IMR-90 (cell line): ENCODE measurements around the gene CD46. TPM values are rescaled to one million over a fixed set of nuclear protein-coding genes. Genes with fewer than 3 reads are reported as not detected.

Experiments
- ATAC-seq: fragments of 200-7000 bp; cut with Tn5 transposase; 2 replicates; pipeline ENCODE4 v1.9.1; 2020; ENCODE audit warnings: low read depth, mild to moderate bottlenecking, moderate library complexity
- BruUV-seq: library from RNA; stranded (reverse); fragments of 400-500 nt; replicated peaks from 2 replicates; lab custom pipeline; 2021; lab: Mats Ljungman, UMichigan
- CTCF ChIA-PET: fragments of 300-600 bp; formaldehyde crosslinking; extraction: SDS; loops from one replicate; lab custom pipeline; 2021; ENCODE audit warnings: antibody characterized with exemption; lab: Yijun Ruan, JAX
- POLR2A ChIA-PET: fragments of 300-600 bp; sonication (Branson Sonifier 250); formaldehyde crosslinking; loops from one replicate; lab custom pipeline; 2022; ENCODE audit warnings: antibody characterized with exemption; ENCODE audit not compliant: unreplicated experiment; lab: Charles Lee
- DNase-seq: peaks from one replicate; pipeline ENCODE4 v3.0.0; 2013
- H2AFZ ChIP-seq: replicated peaks from 2 replicates; pipeline ENCODE3; 2013; ENCODE audit warnings: low read length, mild to moderate bottlenecking; ENCODE audit not compliant: poor library complexity
- H2AK5ac ChIP-seq: 2 replicates; pipeline ENCODE4 v1.6.1; 2013; ENCODE audit warnings: low read depth, low read length, inconsistent platforms
- H2AK9ac ChIP-seq: replicated peaks from 2 replicates; pipeline ENCODE3; 2013; ENCODE audit warnings: mild to moderate bottlenecking, low read depth, low read length, moderate library complexity; ENCODE audit not compliant: poor library complexity
- H2BK120ac ChIP-seq: 2 replicates; pipeline ENCODE4 v1.6.1; 2013; ENCODE audit warnings: low read depth, low read length, inconsistent platforms
- H2BK15ac ChIP-seq: 3 replicates; pipeline ENCODE4 v1.6.1; 2013; ENCODE audit warnings: low read depth, low read length, inconsistent platforms
- H2BK20ac ChIP-seq: 2 replicates; pipeline ENCODE4 v1.6.1; 2013; ENCODE audit warnings: low read depth, mild to moderate bottlenecking, inconsistent platforms, low read length, moderate library complexity
- H2BK5ac ChIP-seq: 2 replicates; pipeline ENCODE4 v1.6.1; 2013; ENCODE audit warnings: mild to moderate bottlenecking, low read depth, low read length, inconsistent platforms; ENCODE audit not compliant: poor library complexity, severe bottlenecking
- H3K14ac ChIP-seq: replicated peaks from 2 replicates; pipeline ENCODE4 v1.6.1; 2013; ENCODE audit warnings: low read depth, low read length, inconsistent platforms
- H3K18ac ChIP-seq: 2 replicates; pipeline ENCODE4 v1.6.1; 2013; ENCODE audit warnings: low read depth, low read length, control low read depth
- H3K23ac ChIP-seq: 2 replicates; pipeline ENCODE4 v1.6.1; 2013; ENCODE audit warnings: low read depth, low read length, inconsistent platforms
- H3K27ac ChIP-seq: 2 replicates; pipeline ENCODE4 v1.5.1; 2013; ENCODE audit warnings: mild to moderate bottlenecking, control low read depth, low read length; ENCODE audit not compliant: insufficient read depth
- H3K27me3 ChIP-seq: 2 replicates; pipeline ENCODE4 v1.6.1; 2013; ENCODE audit warnings: low read length; ENCODE audit not compliant: control insufficient read depth, insufficient read depth
- H3K36me3 ChIP-seq: 2 replicates; pipeline ENCODE4 v1.6.1; 2013; ENCODE audit warnings: low read length, mixed read lengths; ENCODE audit not compliant: control insufficient read depth, insufficient read depth
- H3K4ac ChIP-seq: 2 replicates; pipeline ENCODE4 v1.6.1; 2013; ENCODE audit warnings: low read depth, low read length, inconsistent platforms
- H3K4me1 ChIP-seq: 2 replicates; pipeline ENCODE4 v1.6.1; 2013; ENCODE audit warnings: low read length, mixed read lengths; ENCODE audit not compliant: control insufficient read depth, insufficient read depth
- H3K4me2 ChIP-seq: 2 replicates; pipeline ENCODE4 v1.6.1; 2013; ENCODE audit warnings: low read depth, mild to moderate bottlenecking, control low read depth, low read length, moderate library complexity
- H3K4me3 ChIP-seq: 2 replicates; pipeline ENCODE4 v1.5.1; 2013; ENCODE audit warnings: low read depth, mild to moderate bottlenecking, control low read depth, low read length, moderate library complexity; ENCODE audit not compliant: insufficient read depth
- H3K56ac ChIP-seq: 2 replicates; pipeline ENCODE4 v1.6.1; 2013; ENCODE audit warnings: low read length, inconsistent platforms; ENCODE audit not compliant: insufficient read depth; ENCODE audit errors: extremely low read depth
- H3K79me1 ChIP-seq, 2 experiments: 2 replicates each; pipeline ENCODE4 v1.6.1; 2013; ENCODE audit warnings: low read length in 2 of 2, inconsistent platforms in 1 of 2, low read depth in 1 of 2
- H3K9ac ChIP-seq: 2 replicates; pipeline ENCODE4 v1.6.1; 2013; ENCODE audit warnings: low read depth, low read length, control low read depth
- H3K9me1 ChIP-seq: 2 replicates; pipeline ENCODE4 v1.6.1; 2013; ENCODE audit warnings: low read length, inconsistent platforms; ENCODE audit not compliant: insufficient read depth
- H3K9me3 ChIP-seq: 2 replicates; pipeline ENCODE4 v1.6.1; 2013; ENCODE audit warnings: low read length; ENCODE audit not compliant: control insufficient read depth, insufficient read depth
- H4K20me1 ChIP-seq: 2 replicates; pipeline ENCODE4 v1.6.1; 2013; ENCODE audit warnings: low read length, inconsistent platforms; ENCODE audit not compliant: insufficient read depth
- H4K5ac ChIP-seq: 2 replicates; pipeline ENCODE4 v1.6.1; 2013; ENCODE audit warnings: mild to moderate bottlenecking, low read depth, low read length, control low read depth
- H4K8ac ChIP-seq, 2 experiments: 2 replicates each; pipeline ENCODE4 v1.6.1; 2013; ENCODE audit warnings: low read depth in 2 of 2, low read length in 2 of 2, control low read depth in 1 of 2, inconsistent platforms in 1 of 2
- H4K91ac ChIP-seq: 2 replicates; pipeline ENCODE4 v1.6.1; 2013; ENCODE audit warnings: low read depth, low read length, inconsistent platforms; ENCODE audit not compliant: insufficient read depth
- BHLHE40 ChIP-seq: fragments of 150-350 bp; IDR thresholded peaks from 2 replicates; pipeline ENCODE4 v1.6.1; 2016; ENCODE audit warnings: mild to moderate bottlenecking, low read depth, low read length
- CEBPB ChIP-seq: IDR thresholded peaks from 2 replicates; pipeline ENCODE4 v1.6.1; 2012; ENCODE audit warnings: low read depth, low read length, improper control_type of control experiment
- CHD1 ChIP-seq: IDR thresholded peaks from 2 replicates; pipeline ENCODE4 v1.6.1; 2012; ENCODE audit warnings: low read depth, low read length, improper control_type of control experiment
- FOS ChIP-seq: fragments of 150-350 bp; IDR thresholded peaks from 2 replicates; pipeline ENCODE4 v1.6.1; 2016; ENCODE audit warnings: low read depth, low read length
- MAFK ChIP-seq: IDR thresholded peaks from 2 replicates; pipeline ENCODE4 v1.6.1; 2012; ENCODE audit warnings: low read depth, low read length, improper control_type of control experiment
- MAZ ChIP-seq: IDR thresholded peaks from 2 replicates; pipeline ENCODE4 v1.6.1; 2012; ENCODE audit warnings: low read depth, mild to moderate bottlenecking, low read length, improper control_type of control experiment, moderate library complexity, borderline replicate concordance
- MXI1 ChIP-seq: IDR thresholded peaks from 2 replicates; pipeline ENCODE4 v1.6.1; 2012; ENCODE audit warnings: low read depth, mild to moderate bottlenecking, low read length, moderate library complexity, borderline replicate concordance
- RAD21 ChIP-seq: IDR thresholded peaks from 2 replicates; pipeline ENCODE4 v1.6.1; 2012; ENCODE audit warnings: low read length, improper control_type of control experiment
- RFX5 ChIP-seq: IDR thresholded peaks from 2 replicates; pipeline ENCODE4 v1.8.0; 2012; ENCODE audit warnings: low read depth, mild to moderate bottlenecking, low read length, moderate library complexity
- SMC3 ChIP-seq: fragments of 150-350 bp; IDR thresholded peaks from 2 replicates; pipeline ENCODE4 v1.6.1; 2016; ENCODE audit warnings: low read depth, mild to moderate bottlenecking, antibody characterized with exemption, low read length, moderate library complexity
- WGBS, 2 experiments: methylation state at CpG; one replicate each; pipeline versions ENCODE4 v1.1.5 to v1.1.7; 2013; ENCODE audit warnings: missing lambda C conversion rate in 2 of 2; ENCODE audit not compliant: insufficient read length in 1 of 2; ENCODE audit errors: extremely low coverage in 2 of 2; 5-methylcytosine and 5-hydroxymethylcytosine counted together
- dilution Hi-C: fragments of 300-500 bp; cut with HindIII; formaldehyde crosslinking; loops from one replicate; pipeline ENCODE4 v1.14.3; 2018; ENCODE audit warnings: low sequenced_read_pairs; ENCODE audit not compliant: unreplicated experiment
- in situ Hi-C: fragments of 300-500 bp; cut with MboI; formaldehyde crosslinking; loops from 3 replicates; pipeline ENCODE4 v1.14.3; 2019; ENCODE audit warnings: low sequenced_read_pairs, inconsistent platforms, mixed read lengths
- intact Hi-C: fragments of 100-400 bp; cut with micrococcal nuclease; formaldehyde crosslinking; loops from 2 replicates; pipeline ENCODE4 v1.10.0; 2022
- polyA plus RNA-seq, 3 experiments: library from polyadenylated mRNA; depleted of rRNA; stranded (reverse); fragments of >200 nt; gene quantifications; 2 replicates each; pipeline ENCODE4 v1.2.3, GENCODE V29; 2012; ENCODE audit warnings: low replicate concordance in 1 of 3
- total RNA-seq: library from RNA; depleted of rRNA; stranded (reverse); fragments of >200 nt; gene quantifications from 2 replicates; pipeline ENCODE4 v1.2.3, GENCODE V29; 2012
- TF ChIP-seq, protein P1 (sequence below): conservative IDR thresholded peaks from 2 replicates; pipeline ENCODE4 v1.5.1; 2012; ENCODE audit warnings: mild to moderate bottlenecking, low read depth, low read length, improper control_type of control experiment
- TF ChIP-seq, protein P2 (sequence below): fragments of 150-350 bp; IDR thresholded peaks from 2 replicates; pipeline ENCODE4 v1.6.1; 2016; ENCODE audit warnings: low read depth, mild to moderate bottlenecking, low read length, moderate library complexity, borderline replicate concordance
- TF ChIP-seq, protein P3 (sequence below): fragments of 150-350 bp; IDR thresholded peaks from 2 replicates; pipeline ENCODE4 v1.6.1; 2017; ENCODE audit warnings: mild to moderate bottlenecking, antibody characterized with exemption, low read length, low read depth

Gene CD46
- total and polyA plus RNA-seq, 2 of the 4 experiments (the other 2 are of a cell fraction) = 37.1 to 82.0 TPM

DNA sequence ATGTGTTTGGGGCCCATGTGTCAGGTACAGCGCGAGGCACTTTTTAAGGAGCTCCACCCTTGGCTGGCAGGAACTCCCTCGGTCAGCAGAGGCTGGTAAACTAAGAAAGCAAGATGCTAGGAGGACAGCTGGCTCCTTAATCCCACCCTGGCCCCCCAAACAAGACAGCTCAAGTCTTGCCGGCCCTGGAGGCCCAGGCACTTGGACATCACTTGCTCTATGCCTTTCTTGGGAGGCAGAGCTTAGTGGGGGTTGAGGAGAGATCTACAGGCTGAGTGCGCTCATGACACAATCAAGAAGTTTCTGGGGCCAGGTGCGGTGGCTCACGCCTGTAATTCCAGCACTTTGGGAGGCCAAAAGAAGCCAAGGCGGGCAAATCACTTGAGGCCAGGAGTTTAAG, 80.9 kb downstream of the CD46 start:
- POLR2A ChIA-PET = no interaction called here
- TF ChIP-seq, protein P1, sequence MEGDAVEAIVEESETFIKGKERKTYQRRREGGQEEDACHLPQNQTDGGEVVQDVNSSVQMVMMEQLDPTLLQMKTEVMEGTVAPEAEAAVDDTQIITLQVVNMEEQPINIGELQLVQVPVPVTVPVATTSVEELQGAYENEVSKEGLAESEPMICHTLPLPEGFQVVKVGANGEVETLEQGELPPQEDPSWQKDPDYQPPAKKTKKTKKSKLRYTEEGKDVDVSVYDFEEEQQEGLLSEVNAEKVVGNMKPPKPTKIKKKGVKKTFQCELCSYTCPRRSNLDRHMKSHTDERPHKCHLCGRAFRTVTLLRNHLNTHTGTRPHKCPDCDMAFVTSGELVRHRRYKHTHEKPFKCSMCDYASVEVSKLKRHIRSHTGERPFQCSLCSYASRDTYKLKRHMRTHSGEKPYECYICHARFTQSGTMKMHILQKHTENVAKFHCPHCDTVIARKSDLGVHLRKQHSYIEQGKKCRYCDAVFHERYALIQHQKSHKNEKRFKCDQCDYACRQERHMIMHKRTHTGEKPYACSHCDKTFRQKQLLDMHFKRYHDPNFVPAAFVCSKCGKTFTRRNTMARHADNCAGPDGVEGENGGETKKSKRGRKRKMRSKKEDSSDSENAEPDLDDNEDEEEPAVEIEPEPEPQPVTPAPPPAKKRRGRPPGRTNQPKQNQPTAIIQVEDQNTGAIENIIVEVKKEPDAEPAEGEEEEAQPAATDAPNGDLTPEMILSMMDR = no peak
- TF ChIP-seq BHLHE40 = no peak
- TF ChIP-seq CEBPB = no peak
- no peak for TF ChIP-seq MXI1
- TF ChIP-seq CHD1 = no peak
- TF ChIP-seq MAZ = no peak
- TF ChIP-seq, protein P2, sequence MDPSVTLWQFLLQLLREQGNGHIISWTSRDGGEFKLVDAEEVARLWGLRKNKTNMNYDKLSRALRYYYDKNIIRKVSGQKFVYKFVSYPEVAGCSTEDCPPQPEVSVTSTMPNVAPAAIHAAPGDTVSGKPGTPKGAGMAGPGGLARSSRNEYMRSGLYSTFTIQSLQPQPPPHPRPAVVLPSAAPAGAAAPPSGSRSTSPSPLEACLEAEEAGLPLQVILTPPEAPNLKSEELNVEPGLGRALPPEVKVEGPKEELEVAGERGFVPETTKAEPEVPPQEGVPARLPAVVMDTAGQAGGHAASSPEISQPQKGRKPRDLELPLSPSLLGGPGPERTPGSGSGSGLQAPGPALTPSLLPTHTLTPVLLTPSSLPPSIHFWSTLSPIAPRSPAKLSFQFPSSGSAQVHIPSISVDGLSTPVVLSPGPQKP = no peak
- TF ChIP-seq, protein P3, sequence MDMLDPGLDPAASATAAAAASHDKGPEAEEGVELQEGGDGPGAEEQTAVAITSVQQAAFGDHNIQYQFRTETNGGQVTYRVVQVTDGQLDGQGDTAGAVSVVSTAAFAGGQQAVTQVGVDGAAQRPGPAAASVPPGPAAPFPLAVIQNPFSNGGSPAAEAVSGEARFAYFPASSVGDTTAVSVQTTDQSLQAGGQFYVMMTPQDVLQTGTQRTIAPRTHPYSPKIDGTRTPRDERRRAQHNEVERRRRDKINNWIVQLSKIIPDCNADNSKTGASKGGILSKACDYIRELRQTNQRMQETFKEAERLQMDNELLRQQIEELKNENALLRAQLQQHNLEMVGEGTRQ = no peak
- no peak for TF ChIP-seq FOS
- TF ChIP-seq MAFK = no peak
- no peak for TF ChIP-seq SMC3
- no peak for TF ChIP-seq RFX5
- TF ChIP-seq RAD21 = no peak

More for the DNA sequence above, 80.9 kb downstream of the CD46 start:
- Histone ChIP-seq H2AK5ac (no peak overlapping the region), H2AFZ (no peak overlapping the region), H3K4me2 (no peak overlapping the region), H3K9me1 (peaks cover 4% of the 10 kb centered on the region), H3K4me1 (peaks cover 3% of the 10 kb centered on the region), H4K20me1 (no peaks in the 10 kb centered on the region), H4K5ac (no peak overlapping the region), H2BK5ac (no peak overlapping the region), H2BK15ac (no peak overlapping the region), H3K27ac (no peak overlapping the region), H4K8ac (no peak overlapping the region), H3K9me3 (no peaks in the 10 kb centered on the region), H2BK20ac (no peak overlapping the region), H3K36me3 (no peaks in the 10 kb centered on the region), H3K4ac (no peak overlapping the region), H2AK9ac (no peak overlapping the region), H3K9ac (no peak overlapping the region), H3K27me3 (no peaks in the 10 kb centered on the region), H3K23ac (no peak overlapping the region), H3K18ac (no peak overlapping the region), H3K79me1 (peaks cover 6 to 9% of the 10 kb centered on the region in 2 experiments; a peak in 2 of 4 replicates), H4K91ac (no peak overlapping the region), H3K4me3 (no peak overlapping the region), H3K14ac (no peak overlapping the region), H2BK120ac (no peak overlapping the region), H3K56ac (no peak overlapping the region)
- in situ Hi-C loops = no loop called here
- ATAC-seq (no peak), DNase-seq (no peak)
- BruUV-seq = no TSS peak
- dilution Hi-C loops = no loop called here
- intact Hi-C loops = no loop called here
- CTCF ChIA-PET = interaction anchor here (0.6 kb wide), 1 partner anchor 9 kb away, joined by 3 read pairs; no protein-coding TSS in a partner anchor
- no CpG with 5 or more reads among the region's 8 CpGs for WGBS, 2 experiments
